Measurements from ENCODE around the gene CCND2.

DNA sequence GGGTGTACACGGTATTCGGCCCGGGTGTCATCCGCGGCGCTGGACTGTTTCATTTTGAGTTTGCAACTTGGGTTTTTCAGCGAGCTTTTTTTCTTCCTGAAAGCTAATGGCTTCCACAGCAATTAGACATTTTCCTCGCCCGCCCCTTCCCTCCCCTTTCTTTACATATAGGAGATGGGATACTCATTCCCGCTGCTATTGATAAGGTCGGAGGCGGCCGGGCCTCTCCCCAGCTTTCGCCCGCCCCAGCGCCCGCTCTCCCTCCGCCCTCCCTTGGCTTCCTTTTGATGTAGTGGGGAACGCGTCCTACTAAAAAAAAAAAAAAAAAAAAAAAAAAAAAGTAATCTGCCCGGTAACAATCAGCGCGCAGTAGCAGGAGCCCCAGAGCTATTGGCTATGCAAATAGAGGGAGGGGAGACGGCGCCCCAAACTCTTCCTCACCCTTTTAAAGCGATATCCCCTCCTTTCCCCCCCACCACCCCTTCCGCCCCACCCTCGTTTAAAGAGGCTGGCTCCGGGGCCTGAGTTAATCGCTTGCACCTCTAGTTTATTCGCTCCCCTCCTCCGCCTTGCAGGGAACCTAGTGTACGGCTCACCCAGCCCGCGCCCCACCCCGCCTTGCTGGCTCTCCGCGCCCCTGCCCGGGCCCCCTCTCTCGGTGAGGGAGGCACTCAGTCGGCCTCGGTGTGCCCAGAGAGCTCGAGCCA lies 1.7 kb upstream of the CCND2 start:
- TF ChIP-seq CTCF (IDR thresholded peaks at IDR 0.05; ENCODE audit: low read depth, low read length) = no peak
- no peak for TF ChIP-seq EZH2phosphoT487 (IDR thresholded peaks at IDR 0.05; ENCODE audit: low read depth)

Measured in OCI-LY3 (cell line).